NOMO-1 treated with dmso at 0.1 percent for 144 hours (cell line): ENCODE results near the gene ZNF407.

Experiments used
- DNase-seq: peaks from one replicate; lab custom pipeline; 2025; ENCODE audit not compliant: unreplicated experiment; lab: John Stamatoyannopoulos, UW

The ZNF407 gene

DNA sequence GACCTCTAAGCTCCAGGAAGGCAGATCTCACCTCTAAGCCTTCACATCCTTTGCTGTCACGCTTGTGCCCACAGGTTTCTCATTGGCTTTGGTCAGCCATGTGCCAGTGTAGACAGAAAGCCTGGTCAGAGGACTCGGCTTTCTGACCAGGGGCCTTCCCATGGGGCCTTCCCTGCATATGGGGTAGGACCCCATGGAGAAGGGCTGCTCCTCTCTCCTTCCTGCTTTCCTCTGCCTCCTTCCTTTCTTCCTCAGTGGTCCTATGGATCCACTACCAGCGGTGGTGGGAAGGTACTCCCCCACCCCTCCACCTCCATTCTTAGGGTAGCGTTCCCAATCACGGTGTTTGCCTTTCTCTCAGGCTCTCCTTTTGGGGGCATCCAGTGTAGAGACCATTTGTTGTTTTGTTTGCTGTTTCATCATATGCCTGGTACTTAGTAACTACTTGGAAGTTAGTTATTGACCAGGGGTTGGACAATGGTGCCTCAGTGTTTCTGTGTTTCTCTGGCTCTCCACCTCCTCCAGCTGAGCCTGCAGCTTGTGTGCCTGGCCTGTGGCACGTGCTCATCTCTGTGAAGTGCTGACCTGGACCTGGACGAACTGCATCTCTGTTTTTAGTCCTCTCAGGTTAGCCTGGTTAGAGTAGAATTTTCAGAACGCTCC lies 71.6 kb downstream of the ZNF407 start:
- no peak for DNase-seq

- no peak for DNase-seq
Observed at GRCh38 chr18:74672371-74672770, 74.7 kb downstream of the ZNF407 start.

GRCh38 chr18:74674487-74674886 lies 76.8 kb downstream of the ZNF407 start:
- no peak for DNase-seq

- DNase-seq: no peak
Observed at GRCh38 chr18:74679006-74679678, 81.5 kb downstream of the ZNF407 start.

GRCh38 chr18:74679679-74680076 lies 82.0 kb downstream of the ZNF407 start:
- no peak for DNase-seq

DNA sequence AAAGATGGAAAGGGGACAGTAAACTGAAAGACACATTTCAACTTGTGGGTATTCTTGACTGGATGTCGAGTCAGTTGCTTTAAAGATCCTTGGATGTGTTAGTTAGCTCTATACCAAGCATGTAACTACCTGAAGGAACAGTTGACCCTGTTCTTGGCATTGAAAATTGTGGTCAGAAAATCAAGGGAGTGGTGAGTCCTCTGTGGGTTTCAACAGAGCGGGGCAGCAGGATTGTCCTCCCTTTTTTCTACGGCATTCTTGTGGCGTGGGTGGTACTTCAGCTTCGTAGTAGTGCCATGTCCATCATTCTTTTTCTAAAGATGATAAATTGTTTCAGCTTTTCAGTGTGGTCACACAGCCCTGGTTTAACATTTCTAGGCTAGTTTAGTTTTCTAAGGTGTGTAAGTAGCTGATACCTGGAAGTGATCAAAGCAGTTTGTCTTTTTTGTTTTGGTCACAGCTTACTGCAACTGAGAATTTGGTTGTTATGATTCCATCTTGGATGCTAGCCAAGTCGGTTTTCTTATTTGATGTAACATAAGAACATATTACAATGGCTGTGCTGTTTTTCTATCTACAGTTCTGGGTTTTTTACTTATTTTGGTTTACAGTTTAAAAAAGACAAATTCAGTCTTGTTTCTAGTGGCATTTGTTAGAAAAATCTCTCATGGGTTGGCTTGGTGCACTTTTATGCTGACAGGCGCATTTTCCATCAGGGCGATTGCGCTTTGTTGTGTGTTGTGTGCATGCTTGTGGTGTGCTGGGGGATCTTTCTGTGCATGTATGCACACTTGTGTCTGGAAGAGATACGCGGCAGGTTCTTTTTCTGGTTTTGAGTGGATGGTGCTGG lies 84.7 kb downstream of the ZNF407 start:
- no peak for DNase-seq

- no peak for DNase-seq
Observed at GRCh38 chr18:74682991-74683297, 85.3 kb downstream of the ZNF407 start.

GRCh38 chr18:74683573-74683972 lies 85.9 kb downstream of the ZNF407 start:
- no peak for DNase-seq

DNA sequence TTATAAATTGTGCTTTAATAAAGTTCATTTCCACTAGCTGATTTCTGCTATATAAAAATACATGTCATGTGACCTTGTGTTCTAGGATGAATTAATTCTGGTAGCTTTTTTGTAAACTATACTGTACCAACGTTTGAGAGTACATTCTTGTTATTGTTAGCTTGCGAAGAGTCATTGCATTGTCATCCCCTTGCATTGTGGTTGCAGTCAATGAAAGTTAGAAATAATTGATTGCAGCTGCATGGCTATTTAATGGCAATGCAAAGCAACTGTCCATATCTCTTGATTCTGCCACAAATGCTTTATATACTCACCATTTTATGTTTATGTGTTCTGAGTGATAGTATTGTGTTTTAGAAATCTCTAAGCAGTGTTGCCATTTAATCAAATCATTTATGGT lies 91.6 kb downstream of the ZNF407 start:
- no peak for DNase-seq

DNA sequence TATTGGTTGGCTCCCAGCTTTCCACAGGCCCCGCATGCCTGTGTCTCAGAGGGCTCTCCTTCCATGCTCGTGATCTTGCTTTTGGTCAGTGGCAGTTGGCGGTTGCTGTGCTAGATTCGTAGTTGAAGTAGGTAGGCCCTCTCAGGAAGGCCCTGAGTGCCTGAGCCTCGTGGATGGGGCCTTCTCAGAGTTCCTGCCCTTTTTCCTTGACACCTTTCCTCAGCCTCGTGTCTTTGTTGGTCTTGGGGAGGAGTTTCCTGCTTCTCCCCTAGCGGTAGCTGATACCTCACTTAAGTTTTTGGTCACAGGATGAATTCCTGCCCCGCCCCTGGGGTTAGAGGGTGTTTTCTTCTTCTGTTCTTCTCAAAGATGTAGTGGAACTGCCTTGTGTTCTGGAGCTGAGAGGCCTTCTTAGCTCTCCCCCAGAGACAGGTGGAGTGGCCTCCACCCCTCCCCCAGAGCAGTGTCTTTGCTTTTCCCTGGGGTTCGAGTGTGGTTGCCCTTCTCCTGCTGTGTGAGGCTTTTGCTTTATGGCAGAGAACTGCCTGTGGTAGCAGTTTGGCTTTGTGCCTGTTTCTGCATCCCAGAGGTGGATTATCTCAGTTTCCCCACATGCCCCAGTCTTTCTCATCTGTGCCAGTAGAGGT lies 94.8 kb downstream of the ZNF407 start:
- no peak for DNase-seq

- DNase-seq: no peak
Observed at GRCh38 chr18:74694436-74694835, 96.8 kb downstream of the ZNF407 start.

GRCh38 chr18:74695170-74695569 lies 97.5 kb downstream of the ZNF407 start:
- DNase-seq: no peak

GRCh38 chr18:74698881-74699280 lies 101.2 kb downstream of the ZNF407 start:
- DNase-seq: no peak

GRCh38 chr18:74699455-74699854 lies 101.8 kb downstream of the ZNF407 start:
- no peak for DNase-seq

GRCh38 chr18:74702950-74703349 lies 105.3 kb downstream of the ZNF407 start:
- no peak for DNase-seq

DNA sequence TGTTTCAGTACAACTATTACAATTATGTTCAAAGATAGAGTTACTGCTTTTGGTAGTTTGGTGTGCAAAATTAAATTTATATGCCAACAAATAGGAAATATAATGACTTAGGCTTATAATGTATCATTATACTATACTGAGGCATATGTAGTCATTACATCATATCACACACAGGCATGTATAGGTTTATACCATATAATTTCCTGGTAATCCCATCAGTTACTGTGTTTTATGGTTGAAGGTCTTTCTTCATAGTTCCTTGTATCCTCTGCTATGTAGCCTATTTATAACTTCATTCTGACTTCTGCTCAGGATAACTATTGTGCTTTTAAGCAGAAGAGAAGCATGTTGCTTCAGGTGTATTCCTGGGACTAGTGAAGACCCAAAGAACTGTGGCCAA lies 110.5 kb downstream of the ZNF407 start:
- no peak for DNase-seq

DNA sequence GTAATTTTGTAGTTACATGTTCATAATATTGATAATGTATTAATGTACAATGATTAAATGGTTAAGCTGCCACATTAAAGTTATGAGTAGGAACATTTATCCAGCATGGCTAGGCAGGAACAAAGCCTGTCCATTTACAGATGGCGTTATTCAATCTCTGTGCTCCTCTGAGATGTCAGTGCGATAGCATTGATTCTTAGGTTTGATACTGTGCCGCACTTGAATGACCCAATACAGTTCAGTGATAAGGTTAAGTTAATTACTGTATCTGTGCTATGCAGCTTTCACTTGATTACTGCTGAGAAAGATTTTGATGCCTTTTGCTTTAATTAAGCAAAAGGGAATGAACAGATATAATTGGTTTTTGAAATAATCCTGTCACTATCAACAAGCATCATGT lies 111.8 kb downstream of the ZNF407 start:
- no peak for DNase-seq

DNA sequence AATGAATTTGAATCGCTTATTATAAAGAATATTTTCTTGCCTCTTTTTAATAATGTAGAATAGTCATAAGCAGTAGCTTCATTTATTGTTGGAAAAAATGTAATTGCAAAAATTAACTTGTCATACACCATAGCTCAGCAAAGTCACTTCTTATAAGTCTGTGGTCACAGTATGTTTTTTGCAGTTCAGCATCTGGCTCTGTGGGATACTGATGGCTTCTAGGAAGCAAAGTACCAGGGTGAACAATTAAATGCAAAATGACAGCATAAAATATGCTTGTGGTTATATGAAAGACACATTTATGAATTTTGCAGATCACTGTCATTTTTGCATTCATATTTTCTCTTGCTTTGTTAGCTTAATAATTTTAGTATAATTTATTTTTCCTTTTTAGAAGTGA lies 116.5 kb downstream of the ZNF407 start:
- DNase-seq: no peak

GRCh38 chr18:74714791-74715190 lies 117.1 kb downstream of the ZNF407 start:
- DNase-seq: no peak

DNA sequence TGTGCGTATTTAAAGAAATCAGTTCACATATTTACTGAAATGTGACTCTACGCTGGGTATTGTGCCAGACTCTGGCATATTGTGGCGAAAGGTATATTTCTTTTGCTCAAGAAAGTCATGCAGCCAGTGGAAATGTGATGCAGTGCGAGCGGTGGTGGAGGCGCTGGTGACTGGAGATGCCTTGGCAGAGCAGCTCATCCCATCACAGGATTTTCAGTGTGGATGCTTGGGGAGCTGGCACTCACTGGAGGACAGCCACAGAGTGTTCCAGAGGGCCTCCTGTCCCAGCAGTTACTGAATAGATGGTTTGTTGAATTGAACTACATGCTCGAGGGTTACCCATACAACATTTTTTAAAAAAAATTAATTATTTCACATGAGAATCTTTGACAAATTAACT lies 117.6 kb downstream of the ZNF407 start:
- DNase-seq: no peak

DNA sequence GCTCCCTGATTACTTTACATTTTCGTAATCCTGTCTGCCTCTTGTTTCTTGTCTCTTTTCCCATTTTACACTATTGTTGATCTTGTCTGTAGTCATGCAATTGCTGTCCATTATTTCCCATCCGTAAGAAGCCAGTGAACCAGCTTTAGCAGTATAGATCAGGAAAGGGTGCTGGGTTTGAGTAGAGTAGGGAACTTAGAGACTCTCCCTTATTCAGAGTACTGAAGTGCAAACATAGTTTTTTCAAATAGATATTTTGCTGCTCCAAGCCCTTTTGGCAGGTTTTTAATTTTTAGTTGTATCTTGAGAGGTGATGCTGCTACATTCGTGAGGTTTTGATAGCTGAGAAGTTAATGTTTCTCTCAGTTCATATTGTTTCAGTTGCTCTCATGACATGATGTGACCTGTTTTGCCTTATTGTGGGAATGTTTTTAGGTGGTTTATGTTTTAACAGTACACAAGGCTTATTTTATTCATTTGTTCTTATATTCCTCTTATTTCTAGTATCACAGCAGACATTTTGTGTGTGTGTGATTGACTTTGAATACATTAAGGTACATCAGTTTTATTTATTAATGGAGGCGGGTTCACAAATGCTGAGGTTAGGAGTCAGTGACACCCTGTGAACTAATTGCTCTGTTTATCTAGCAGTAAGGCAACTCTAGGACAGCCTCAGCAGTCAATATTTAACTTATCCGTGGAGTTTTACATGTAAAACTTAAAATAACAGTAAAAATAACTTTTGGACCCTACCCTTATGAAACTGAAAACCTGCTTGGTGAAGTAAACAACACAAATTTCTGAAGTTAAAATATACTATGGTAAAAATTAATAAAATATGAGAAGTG lies 118.4 kb downstream of the ZNF407 start:
- no peak for DNase-seq
